HepG2 (cell line): ENCODE measurements around the gene TBC1D5.

Experiments
- ARNTL ChIP-seq: sonication (generic); formaldehyde crosslinking; IDR thresholded peaks from 2 replicates; pipeline ENCODE4 v1.4.0; 2020; ENCODE audit warnings: mild to moderate bottlenecking, missing genetic modification reagents
- BCL3 ChIP-seq: sonication (generic); formaldehyde crosslinking; IDR thresholded peaks from 2 replicates; pipeline ENCODE4 v1.5.1; 2020; ENCODE audit warnings: mild to moderate bottlenecking, missing genetic modification reagents, moderate library complexity
- CBFB ChIP-seq: sonication (generic); formaldehyde crosslinking; IDR thresholded peaks from 2 replicates; pipeline ENCODE4 v1.4.0; 2020; ENCODE audit warnings: missing genetic modification reagents
- CHCHD3 ChIP-seq: sonication (generic); formaldehyde crosslinking; IDR thresholded peaks from 2 replicates; pipeline ENCODE4 v1.8.0; 2022; ENCODE audit warnings: mild to moderate bottlenecking, missing genetic modification reagents, moderate library complexity
- CREB3 ChIP-seq: sonication (generic); formaldehyde crosslinking; IDR thresholded peaks from 2 replicates; pipeline ENCODE4 v1.5.0; 2020; ENCODE audit warnings: missing genetic modification reagents
- GABPB1 ChIP-seq: IDR thresholded peaks from 2 replicates; pipeline ENCODE4 v1.6.1; 2016; ENCODE audit warnings: mild to moderate bottlenecking, missing genetic modification reagents, moderate library complexity, missing compliant biosample characterization
- JUN ChIP-seq: sonication (generic); formaldehyde crosslinking; IDR thresholded peaks from 2 replicates; pipeline ENCODE4 v1.4.0; 2020; ENCODE audit warnings: mild to moderate bottlenecking, missing genetic modification reagents
- MAX ChIP-seq: IDR thresholded peaks from 2 replicates; pipeline ENCODE4 v1.6.1; 2012; ENCODE audit warnings: inconsistent platforms
- PAF1 ChIP-seq: IDR thresholded peaks from 2 replicates; pipeline ENCODE4 v1.6.1; 2016; ENCODE audit warnings: missing genetic modification reagents, missing compliant biosample characterization
- ZBTB14 ChIP-seq: sonication (generic); formaldehyde crosslinking; IDR thresholded peaks from 2 replicates; pipeline ENCODE4 v1.4.0; 2020; ENCODE audit warnings: missing genetic modification reagents
- ZBTB21 ChIP-seq: sonication (generic); formaldehyde crosslinking; IDR thresholded peaks from 2 replicates; pipeline ENCODE4 v1.4.0; 2020; ENCODE audit warnings: missing genetic modification reagents
- ZNF253 ChIP-seq: sonication (generic); formaldehyde crosslinking; IDR thresholded peaks from 2 replicates; pipeline ENCODE4 v1.8.0; 2022; ENCODE audit warnings: mild to moderate bottlenecking, missing genetic modification reagents, borderline replicate concordance
- ZNF513 ChIP-seq: sonication (generic); formaldehyde crosslinking; conservative IDR thresholded peaks from 2 replicates; pipeline ENCODE4 v1.5.0; 2020; ENCODE audit warnings: missing genetic modification reagents

GRCh38 chr3:17339132-17339575 lies 403.3 kb downstream of the TBC1D5 start:
- no peak for TF ChIP-seq ZNF513 (CRISPR knock-in tag)
- no peak for TF ChIP-seq ARNTL (CRISPR knock-in tag)
- no peak for TF ChIP-seq GABPB1
- no peak for TF ChIP-seq CHCHD3 (CRISPR knock-in tag)
- TF ChIP-seq ZNF253 (CRISPR knock-in tag): no peak
- TF ChIP-seq CREB3 (CRISPR knock-in tag): no peak
- no peak for TF ChIP-seq JUN
- TF ChIP-seq MAX: no peak
- TF ChIP-seq ZBTB21: no peak
- no peak for TF ChIP-seq PAF1
- no peak for TF ChIP-seq ZBTB14 (CRISPR knock-in tag)
- no peak for TF ChIP-seq BCL3 (CRISPR knock-in tag)
- TF ChIP-seq CBFB (CRISPR knock-in tag): no peak
